Omental fat pad (tissue), 4 donors: Measurements from ENCODE around the gene SH3TC1. TPM values are rescaled to one million over a fixed set of nuclear protein-coding genes. Genes with fewer than 3 reads are reported as not detected.
A peak's percentile ranks its signal among the peaks of the same experiment; 100 is the strongest.

Experiments
- ATAC-seq: fragments of 150-250 bp; one replicate; pipeline ENCODE4 v1.9.1; 2016; ENCODE audit warnings: mild to moderate bottlenecking, moderate library complexity; ENCODE audit not compliant: low FRiP score
- DNase-seq: peaks from one replicate; pipeline ENCODE4 v3.0.0-alpha.2; 2019; ENCODE audit warnings: low spot score
- total RNA-seq, 4 donors: library from RNA; depleted of rRNA; stranded (reverse); fragments of >200 nt; gene quantifications; one replicate each; pipeline ENCODE4 v1.1.0, GENCODE V29; 2016
- TF ChIP-seq, protein P1 (sequence below), 3 donors: fragments of 450-650 bp; IDR thresholded peaks; one replicate each; pipeline ENCODE4 v1.5.1; 2016 to 2017; ENCODE audit warnings: antibody characterized with exemption in 3 of 3, mild to moderate bottlenecking in 3 of 3, moderate library complexity in 2 of 3

SH3TC1 gene
- total RNA-seq, 4 donors from 2014 or later, result 23.0 to 70.3 (median 29.1) TPM

DNA sequence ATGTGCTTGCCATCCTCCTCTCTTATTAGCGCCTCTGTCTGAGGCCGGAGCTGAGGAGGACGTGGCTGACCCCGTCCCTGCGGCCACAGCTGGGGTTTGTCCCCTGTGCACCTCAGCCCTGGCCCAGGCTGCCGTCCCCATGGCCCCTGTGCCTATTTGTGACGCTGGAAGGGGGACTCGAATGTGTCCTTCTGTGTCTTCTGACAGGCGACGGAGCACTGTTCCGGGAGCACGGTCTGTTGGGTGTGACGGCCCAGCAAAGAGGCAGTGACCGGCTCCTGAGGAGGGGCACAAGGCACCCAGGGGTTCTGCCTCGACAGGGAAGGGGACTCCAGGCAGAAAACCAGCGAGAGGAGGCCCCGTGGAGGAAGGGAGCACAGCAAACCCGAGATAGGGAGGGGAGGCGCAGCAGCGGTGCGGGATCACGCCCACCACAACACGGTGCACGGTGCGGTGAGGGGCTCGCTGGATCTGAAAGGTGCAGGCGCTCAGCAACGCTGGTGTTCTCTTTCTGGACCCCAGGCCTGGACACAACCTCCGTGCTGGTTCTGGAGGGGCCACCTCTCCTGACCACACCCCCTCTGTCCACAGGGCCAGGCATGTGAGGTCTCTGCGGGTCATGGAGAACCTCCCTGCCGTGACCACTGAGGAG lies 5.6 kb downstream of the SH3TC1 start:
- TF ChIP-seq, protein P1, sequence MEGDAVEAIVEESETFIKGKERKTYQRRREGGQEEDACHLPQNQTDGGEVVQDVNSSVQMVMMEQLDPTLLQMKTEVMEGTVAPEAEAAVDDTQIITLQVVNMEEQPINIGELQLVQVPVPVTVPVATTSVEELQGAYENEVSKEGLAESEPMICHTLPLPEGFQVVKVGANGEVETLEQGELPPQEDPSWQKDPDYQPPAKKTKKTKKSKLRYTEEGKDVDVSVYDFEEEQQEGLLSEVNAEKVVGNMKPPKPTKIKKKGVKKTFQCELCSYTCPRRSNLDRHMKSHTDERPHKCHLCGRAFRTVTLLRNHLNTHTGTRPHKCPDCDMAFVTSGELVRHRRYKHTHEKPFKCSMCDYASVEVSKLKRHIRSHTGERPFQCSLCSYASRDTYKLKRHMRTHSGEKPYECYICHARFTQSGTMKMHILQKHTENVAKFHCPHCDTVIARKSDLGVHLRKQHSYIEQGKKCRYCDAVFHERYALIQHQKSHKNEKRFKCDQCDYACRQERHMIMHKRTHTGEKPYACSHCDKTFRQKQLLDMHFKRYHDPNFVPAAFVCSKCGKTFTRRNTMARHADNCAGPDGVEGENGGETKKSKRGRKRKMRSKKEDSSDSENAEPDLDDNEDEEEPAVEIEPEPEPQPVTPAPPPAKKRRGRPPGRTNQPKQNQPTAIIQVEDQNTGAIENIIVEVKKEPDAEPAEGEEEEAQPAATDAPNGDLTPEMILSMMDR (IDR thresholded peaks at IDR 0.05), result no peak
- ATAC-seq (no peak), DNase-seq (no peak)

DNA sequence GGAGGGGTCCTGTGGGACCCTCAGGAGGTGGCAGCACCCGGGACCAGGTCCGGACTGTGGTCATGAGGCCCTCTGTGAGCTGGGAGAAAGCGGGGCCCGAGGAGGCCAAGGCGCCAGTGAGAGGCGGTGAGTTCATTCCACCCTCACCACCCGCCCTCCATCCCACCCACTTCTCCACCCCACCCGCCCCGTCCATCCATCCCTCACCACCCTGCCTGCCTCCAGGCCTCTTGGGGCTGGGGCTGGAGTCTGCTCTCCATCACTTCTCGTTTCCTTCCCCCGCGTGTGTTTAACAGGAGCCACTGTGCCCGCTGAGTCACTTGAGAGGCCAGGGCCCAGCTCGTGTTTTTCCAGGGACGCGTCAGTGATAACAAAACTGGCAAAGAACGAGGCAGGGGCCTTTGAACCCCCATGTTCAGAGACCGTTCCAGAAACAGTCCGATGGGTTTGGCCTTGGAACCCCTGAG lies 6.2 kb downstream of the SH3TC1 start:
- DNase-seq (no peak), ATAC-seq (no peak)
- TF ChIP-seq, protein P1 (IDR thresholded peaks at IDR 0.05), result no peak

DNA sequence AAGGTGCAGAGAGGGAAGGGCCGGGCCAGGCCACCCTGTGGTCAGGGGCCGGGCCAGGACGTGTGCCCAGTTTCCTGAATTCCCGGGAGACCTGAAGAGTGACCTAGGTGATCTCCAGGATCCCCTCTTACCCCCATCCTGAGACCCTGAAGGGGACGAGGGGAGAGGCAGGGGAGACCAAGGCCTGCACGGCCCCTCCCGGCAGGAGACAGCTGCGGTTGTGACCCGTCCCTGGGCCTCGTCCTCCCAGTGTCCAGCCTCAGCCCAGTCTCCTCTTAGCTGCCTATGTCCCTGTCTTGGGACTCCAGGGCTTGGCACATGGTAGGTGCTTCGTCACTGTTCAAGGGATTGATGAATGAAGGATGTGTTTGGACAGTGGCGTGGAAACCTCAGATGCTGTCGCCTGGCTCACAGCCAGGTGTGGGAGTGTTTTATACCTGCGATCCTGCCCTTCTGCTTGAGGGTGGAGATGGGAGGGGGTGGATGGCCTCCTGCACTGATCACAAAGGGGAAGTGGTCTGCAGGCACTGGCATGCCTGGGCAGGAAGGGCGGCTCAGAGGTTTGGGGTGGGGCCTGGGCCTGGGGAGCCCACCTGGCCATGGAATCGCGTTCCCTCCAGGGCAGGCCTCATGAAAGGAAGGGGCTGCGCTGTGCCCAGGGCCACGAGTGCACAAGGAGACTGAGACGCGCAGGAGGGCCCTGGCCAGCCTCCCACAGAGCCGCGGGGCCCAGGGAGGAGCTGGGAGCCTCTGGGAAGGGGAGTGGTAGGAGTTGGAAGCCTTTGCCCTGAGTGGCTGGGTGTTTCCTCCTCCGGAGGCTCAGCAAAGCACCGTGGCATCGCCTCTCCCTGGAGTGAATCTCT lies 6.9 kb downstream of the SH3TC1 start:
- DNase-seq, result no peak
- TF ChIP-seq, protein P1 (IDR thresholded peaks at IDR 0.05), result no peak
- peak; percentile 7 for ATAC-seq

DNA sequence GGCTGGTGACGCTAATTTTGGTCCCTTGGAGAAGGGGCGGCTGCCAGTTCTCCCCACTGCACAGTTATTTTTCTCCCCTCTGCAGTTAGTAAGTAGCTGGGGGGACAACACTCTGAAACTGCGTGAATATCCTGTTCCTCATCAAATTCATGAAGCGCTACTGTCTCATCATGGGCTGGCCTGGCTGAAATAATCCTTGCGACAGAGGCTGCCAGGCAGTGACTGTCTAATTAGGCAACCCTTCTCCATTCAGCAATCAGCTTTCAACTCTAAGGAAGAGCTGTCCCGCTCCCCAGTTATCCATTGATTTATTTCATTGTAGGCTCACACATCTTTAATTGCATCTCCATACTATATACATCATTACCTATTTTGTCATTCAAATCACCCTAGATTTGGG lies 8.2 kb downstream of the SH3TC1 start:
- no peak for DNase-seq
- ATAC-seq, result no peak
- TF ChIP-seq, protein P1 (IDR thresholded peaks at IDR 0.05), result no peak

DNA sequence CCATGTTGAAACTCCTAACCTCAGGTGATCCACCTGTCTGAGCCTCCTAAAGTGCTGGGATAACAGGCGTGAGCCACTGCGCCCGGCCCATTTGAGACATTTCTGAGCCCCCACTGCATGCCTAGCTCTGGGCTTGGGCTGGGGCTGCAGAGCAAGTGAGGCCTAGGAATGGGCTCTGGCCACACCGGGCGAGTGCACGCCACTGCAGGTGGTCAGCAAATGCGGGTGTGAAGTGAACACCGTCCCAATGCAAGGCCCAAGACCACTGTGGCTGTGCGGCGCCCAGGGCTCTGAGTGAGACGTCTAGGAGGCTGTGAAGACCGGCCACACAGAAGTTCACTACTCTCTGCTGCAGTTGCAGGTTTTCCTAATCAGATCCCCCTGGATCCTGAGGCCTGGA lies 9.5 kb downstream of the SH3TC1 start:
- ATAC-seq (no peak), DNase-seq (no peak)
- TF ChIP-seq, protein P1 (IDR thresholded peaks at IDR 0.05), result no peak

DNA sequence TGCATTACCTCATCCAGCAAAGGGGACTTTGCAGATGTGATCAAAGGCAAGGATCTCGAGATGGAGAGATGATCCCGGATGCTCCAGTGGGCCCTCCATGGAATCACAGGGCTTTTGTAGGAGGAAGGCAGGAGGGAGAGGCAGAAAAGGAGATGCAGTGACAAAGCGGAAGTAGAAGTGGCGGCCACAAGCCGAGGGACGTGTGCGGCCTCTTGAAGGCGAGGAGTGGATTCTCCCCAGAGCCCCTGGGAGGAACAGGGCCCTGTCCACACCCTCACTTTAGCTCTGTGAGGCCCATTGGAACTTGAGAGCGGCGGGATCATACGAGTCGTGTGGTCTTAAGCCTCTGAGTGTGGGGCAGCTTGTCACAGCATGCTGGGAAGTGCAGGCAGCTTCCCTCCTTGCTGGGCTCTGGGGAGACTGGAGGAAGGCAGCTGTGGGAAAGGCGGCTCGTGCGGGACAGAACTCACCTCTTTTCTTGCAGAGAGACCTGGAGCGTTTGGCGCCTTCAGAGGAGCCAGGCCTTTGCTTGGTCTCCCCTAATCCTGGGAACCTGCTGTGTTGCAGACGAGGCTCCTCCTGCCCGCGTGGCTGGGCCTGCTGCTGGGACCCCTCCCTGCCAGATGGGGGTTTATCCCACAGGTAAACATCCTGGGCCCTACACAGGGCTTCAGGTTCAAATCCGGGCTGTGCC lies 10.2 kb downstream of the SH3TC1 start:
- no peak for ATAC-seq
- no peak for DNase-seq
- TF ChIP-seq, protein P1 (IDR thresholded peaks at IDR 0.05), result no peak
